OCI-LY7 (cell line): ENCODE results near the gene CEACAM7.

Source experiments
- CTCF ChIP-seq: fragments of 200-600 bp; sonication (generic); conservative IDR thresholded peaks from 2 replicates; pipeline ENCODE4 v1.5.1; 2014; ENCODE audit warnings: mild to moderate bottlenecking, antibody characterized with exemption, low read length, moderate library complexity, mixed read lengths
- EZH2phosphoT487 ChIP-seq: fragments of 200-600 bp; sonication (generic); IDR thresholded peaks from 2 replicates; pipeline ENCODE4 v1.6.1; 2018; ENCODE audit warnings: low read depth, borderline replicate concordance, mild to moderate bottlenecking, mixed run types, antibody characterized with exemption, low read length, moderate library complexity, mixed read lengths

- TF ChIP-seq CTCF (no peak), EZH2phosphoT487 (no peak)
Measured at GRCh38 chr19:41720103-41720502, 32.0 kb upstream of the CEACAM7 start.
